ACC112 (cell line): ENCODE measurements around the gene ETDA.

Source experiments
- H2AFZ ChIP-seq: fragments of 200-600 bp; sonication (generic); one replicate; pipeline ENCODE4 v1.6.0; 2017; ENCODE audit warnings: antibody characterized with exemption, low read length; ENCODE audit not compliant: unreplicated experiment
- H3K27ac ChIP-seq: fragments of 200-600 bp; sonication (generic); 2 replicates; pipeline ENCODE4 v1.5.1; 2014; ENCODE audit warnings: low read depth, mild to moderate bottlenecking, antibody characterized with exemption, low read length, moderate library complexity
- H3K27me3 ChIP-seq: fragments of 200-600 bp; sonication (generic); 2 replicates; pipeline ENCODE4 v1.6.1; 2014; ENCODE audit warnings: mild to moderate bottlenecking, antibody characterized with exemption, low read length, moderate library complexity, mixed read lengths; ENCODE audit not compliant: insufficient read depth
- H3K36me3 ChIP-seq: fragments of 200-600 bp; sonication (generic); 2 replicates; pipeline ENCODE4 v1.6.1; 2016; ENCODE audit warnings: mild to moderate bottlenecking, antibody characterized with exemption, low read length, moderate library complexity, mixed read lengths; ENCODE audit not compliant: insufficient read depth
- H3K4me1 ChIP-seq: fragments of 200-600 bp; sonication (generic); one replicate; pipeline ENCODE4 v1.6.1; 2016; ENCODE audit warnings: low read length, mixed read lengths; ENCODE audit not compliant: insufficient read depth, unreplicated experiment, control insufficient read depth
- H3K4me3 ChIP-seq: fragments of 200-600 bp; sonication (generic); 2 replicates; pipeline ENCODE4 v1.5.1; 2014; ENCODE audit warnings: mild to moderate bottlenecking, low read depth, low read length
- H3K79me2 ChIP-seq: fragments of 200-600 bp; sonication (generic); one replicate; pipeline ENCODE4 v1.6.0; 2016; ENCODE audit warnings: low read length; ENCODE audit not compliant: control insufficient read depth, unreplicated experiment, insufficient read depth

The ETDA gene

DNA sequence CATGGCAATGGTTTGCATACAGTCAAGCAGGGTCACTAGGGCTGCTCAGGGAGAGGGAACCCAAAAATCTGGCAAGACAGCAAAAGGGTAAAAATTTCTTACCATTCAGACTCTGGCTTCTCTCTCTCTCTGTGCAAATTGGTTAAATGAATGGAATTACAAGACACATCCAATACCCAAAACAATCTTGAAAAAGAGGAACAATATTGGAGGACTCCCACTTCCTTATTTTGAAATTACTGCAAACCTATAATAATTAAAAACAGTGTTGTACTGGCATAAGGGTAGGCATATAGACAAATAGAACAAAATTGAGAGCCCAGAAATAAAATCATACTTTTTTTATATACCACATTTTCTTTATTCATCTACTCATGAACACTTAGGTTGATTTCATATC, 24.1 kb downstream of the ETDA start:
- H3K4me1 ChIP-seq = no peaks in the 10 kb centered on the region
- no peaks in the 10 kb centered on the region for H3K36me3 ChIP-seq
- H2AFZ ChIP-seq = no peak overlapping the region
- no peaks in the 10 kb centered on the region for H3K79me2 ChIP-seq
- H3K4me3 ChIP-seq = no peak overlapping the region
- no peak overlapping the region for H3K27ac ChIP-seq
- H3K27me3 ChIP-seq = no peaks in the 10 kb centered on the region

DNA sequence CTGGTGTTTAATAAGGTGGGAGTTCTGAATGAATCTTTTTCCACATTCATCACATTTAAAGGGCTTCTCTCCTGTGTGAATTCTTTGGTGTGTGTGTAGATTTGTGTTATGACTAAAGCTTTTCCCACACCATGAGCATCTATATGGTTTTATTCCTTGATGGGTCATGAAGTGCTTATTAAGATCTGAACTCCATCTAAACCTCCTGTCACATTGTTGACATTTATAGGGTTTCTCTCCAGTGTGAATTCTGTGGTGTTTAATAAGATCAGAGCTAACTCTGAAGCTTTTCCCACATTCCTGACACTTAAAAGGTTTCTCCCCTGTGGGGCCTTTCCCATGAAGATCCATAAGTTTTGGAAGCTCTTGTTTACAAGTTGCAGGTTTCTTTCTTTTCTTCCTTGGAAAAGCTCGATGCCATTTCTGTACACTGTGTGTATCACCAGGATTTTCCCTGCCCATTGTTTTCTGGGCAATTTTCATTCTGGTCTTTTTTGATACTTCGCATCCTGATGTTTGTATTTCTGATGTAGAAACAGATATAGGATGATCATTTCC, 35.5 kb downstream of the ETDA start:
- H3K4me3 ChIP-seq = no peak overlapping the region
- no peak overlapping the region for H3K27ac ChIP-seq
- no peaks in the 10 kb centered on the region for H3K27me3 ChIP-seq
- H2AFZ ChIP-seq = no peak overlapping the region
- no peaks in the 10 kb centered on the region for H3K4me1 ChIP-seq
- H3K36me3 ChIP-seq = peaks cover 4% of the 10 kb centered on the region; the same call in 1 of the 2 replicates
- H3K79me2 ChIP-seq = no peaks in the 10 kb centered on the region

DNA sequence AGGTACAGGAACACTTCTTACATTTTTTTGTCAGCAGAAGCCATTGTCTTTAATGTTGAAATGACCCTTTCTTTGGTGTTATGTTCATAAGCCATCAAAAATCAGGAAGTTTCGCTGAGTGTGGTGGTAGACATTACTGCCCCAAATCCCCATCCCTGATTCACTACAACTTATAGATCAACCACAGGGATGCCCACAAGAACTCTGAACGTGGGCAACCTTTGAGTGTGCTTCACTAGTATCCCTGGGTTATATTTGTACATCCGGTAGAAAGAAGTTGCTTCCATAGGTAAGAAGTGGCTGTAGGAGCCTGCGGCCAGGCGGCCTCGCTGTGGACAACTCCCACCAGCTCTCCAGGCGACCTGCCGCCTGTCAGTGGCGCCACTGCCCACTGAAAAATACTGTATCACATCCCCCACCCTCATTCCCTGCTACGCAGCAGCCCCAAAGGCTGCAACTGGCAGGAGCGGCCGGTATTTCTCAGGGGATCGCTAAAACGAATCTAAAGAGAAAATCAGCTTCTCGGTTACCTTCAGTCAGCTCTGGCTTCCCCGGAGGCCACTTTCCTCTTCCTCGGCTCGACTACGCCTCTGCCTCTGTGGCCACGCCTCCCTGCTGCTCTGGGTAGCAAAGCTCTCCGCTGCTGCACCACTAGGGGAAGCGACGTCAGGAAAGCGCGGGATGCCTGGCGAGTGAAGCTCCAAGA, 43.5 kb downstream of the ETDA start:
- H3K36me3 ChIP-seq = no peaks in the 10 kb centered on the region
- H3K4me1 ChIP-seq = no peaks in the 10 kb centered on the region
- peak overlapping the region; percentile 70 for H3K4me3 ChIP-seq
- H3K27ac ChIP-seq = no peak overlapping the region
- no peaks in the 10 kb centered on the region for H3K79me2 ChIP-seq
- no peaks in the 10 kb centered on the region for H3K27me3 ChIP-seq
- no peak overlapping the region for H2AFZ ChIP-seq

DNA sequence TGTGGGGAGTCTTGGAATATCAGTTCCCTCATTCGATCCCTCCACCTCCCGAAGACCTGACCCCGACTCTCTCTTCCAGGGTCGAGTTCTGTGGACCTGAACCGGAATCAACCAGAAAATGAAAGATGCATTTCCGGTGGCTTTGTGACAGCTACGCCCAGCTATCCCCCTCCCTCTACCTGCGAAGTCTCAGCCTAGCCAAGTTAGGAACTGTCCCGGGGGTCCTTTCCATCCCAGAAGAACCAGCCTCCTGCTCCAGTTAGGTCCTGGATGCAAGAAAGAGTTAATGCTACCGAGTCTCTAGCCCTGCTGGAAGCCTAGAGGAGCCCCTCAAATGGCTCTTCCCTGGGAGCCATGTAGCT, 44.1 kb downstream of the ETDA start:
- peak overlapping the region; percentile 70 for H3K4me3 ChIP-seq
- no peaks in the 10 kb centered on the region for H3K27me3 ChIP-seq
- H2AFZ ChIP-seq = no peak overlapping the region
- no peaks in the 10 kb centered on the region for H3K4me1 ChIP-seq
- no peaks in the 10 kb centered on the region for H3K36me3 ChIP-seq
- H3K27ac ChIP-seq = no peak overlapping the region
- no peaks in the 10 kb centered on the region for H3K79me2 ChIP-seq

DNA sequence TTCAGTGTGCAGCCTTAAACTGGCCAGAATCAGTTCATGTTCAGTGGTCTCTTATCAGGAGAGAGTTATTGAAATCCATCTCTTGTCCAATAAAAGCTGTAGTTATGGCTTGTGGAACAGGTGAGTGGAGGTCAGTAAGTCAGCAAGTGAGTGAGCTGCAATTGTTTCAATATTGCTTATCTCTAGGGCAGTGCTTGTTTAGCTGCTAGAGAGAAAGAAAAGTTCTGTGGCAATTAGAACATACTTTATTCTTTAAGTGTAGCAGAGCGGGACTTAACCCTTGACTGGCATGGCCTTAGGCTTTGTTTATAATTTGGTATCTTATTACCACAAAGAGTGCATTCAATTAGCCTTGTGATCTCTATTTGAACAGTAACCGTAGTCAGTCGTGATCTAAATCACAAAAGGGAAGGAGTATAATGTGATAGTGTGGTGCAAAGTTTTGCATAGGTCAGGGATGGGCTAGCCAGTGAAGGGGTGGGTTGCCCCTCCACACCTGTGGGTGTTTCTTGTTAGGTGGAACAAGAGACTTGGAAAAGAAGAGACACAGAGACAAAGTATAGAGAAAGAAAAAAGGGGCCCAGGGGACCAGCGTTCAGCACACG, 50.5 kb downstream of the ETDA start:
- Histone ChIP-seq H3K36me3 (no peaks in the 10 kb centered on the region), H3K4me3 (no peak overlapping the region), H3K27me3 (no peaks in the 10 kb centered on the region), H3K79me2 (no peaks in the 10 kb centered on the region), H3K4me1 (no peaks in the 10 kb centered on the region), H2AFZ (no peak overlapping the region), H3K27ac (no peak overlapping the region)
